Activated CD8-positive, alpha-beta memory T cell treated with anti-CD3 and anti-CD28 coated beads for 36 hours (primary cell): ENCODE results near the gene TMEM86B. TPM values are rescaled to one million over a fixed set of nuclear protein-coding genes. Genes with fewer than 3 reads are reported as not detected.

ENCODE experiments used
- CTCF ChIA-PET: fragments of 350-600 bp; sonication (Branson Sonifier 250); formaldehyde crosslinking; loops from one replicate; lab custom pipeline; 2021; ENCODE audit warnings: antibody characterized with exemption; lab: Charles Lee
- POLR2A ChIA-PET: fragments of 350-600 bp; sonication (Branson Sonifier 250); formaldehyde crosslinking; loops from one replicate; lab custom pipeline; 2021; ENCODE audit warnings: antibody characterized with exemption; lab: Charles Lee
- total RNA-seq, 2 experiments: library from RNA; stranded (reverse); gene quantifications; one replicate each; pipeline ENCODE4 v1.2.3, GENCODE V29; 2021

TMEM86B gene, protein sequence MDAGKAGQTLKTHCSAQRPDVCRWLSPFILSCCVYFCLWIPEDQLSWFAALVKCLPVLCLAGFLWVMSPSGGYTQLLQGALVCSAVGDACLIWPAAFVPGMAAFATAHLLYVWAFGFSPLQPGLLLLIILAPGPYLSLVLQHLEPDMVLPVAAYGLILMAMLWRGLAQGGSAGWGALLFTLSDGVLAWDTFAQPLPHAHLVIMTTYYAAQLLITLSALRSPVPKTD
- 1 to 10 TPM; 6.5 to 7.6 TPM for total RNA-seq

DNA sequence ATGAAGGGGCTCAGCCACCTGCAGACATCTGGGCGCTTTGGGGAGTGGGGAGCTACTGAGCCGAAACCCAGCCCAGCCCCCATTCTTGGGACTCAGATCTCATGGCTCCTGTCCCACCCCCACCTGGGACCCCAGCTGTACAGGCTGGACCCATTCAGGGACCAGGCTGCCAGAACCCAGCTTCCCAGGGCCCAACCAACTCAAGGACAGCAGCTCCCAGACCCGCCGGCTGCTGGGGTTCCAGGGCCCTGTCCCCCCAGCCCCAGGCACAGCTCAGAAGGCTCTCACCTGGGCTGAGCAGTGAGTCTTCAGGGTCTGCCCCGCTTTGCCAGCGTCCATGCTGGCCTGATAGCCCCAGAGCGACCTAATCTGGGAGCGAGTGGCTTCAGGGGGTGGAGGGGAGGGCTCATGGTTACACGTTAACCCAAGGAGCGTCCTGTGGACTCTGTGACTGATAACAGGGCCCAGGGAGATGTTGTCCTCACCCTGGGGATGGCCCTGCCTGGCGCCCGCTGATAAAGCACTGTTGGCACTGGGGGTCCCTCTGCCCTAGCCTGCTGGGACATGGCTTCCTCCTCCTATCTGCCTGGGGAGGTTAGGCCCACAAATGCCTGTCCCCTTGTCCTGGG lies at the start of gene TMEM86B:
Gene TMEM86B, minus strand, starts transcription at position 361 of the 629 bp plus-strand sequence. Its CDS starts 22 bp downstream, at position 339.
- CTCF ChIA-PET = no interaction called here
- POLR2A ChIA-PET = no interaction called here

- ChIA-PET POLR2A (no interaction called here), CTCF (interaction anchor here (0.8 to 2.2 kb wide), 4 partner anchors 17 to 227 kb away, joined by 3 to 7 read pairs (median 4); no protein-coding TSS in a partner anchor)
These were observed 48.9 kb upstream of the TMEM86B start for GRCh38 chr19:55277494-55277893.

- ChIA-PET POLR2A (interaction anchor here (0.8 kb wide), 1 partner anchor 23 kb away, joined by 3 read pairs; no protein-coding TSS in a partner anchor), CTCF (interaction anchor here (0.7 to 2.2 kb wide), 5 partner anchors 17 to 227 kb away, joined by 3 to 7 read pairs (median 3); no protein-coding TSS in a partner anchor)
These were observed 48.3 kb upstream of the TMEM86B start for GRCh38 chr19:55276720-55277430.

- CTCF ChIA-PET = interaction anchor here (0.6 to 2.2 kb wide), 5 partner anchors 16 to 228 kb away, joined by 3 to 7 read pairs (median 3); no protein-coding TSS in a partner anchor
- POLR2A ChIA-PET = interaction anchor here (0.6 to 0.8 kb wide), 6 partner anchors 14 to 1038 kb away, joined by 3 to 8 read pairs (median 4); no protein-coding TSS in a partner anchor
These were observed 47.5 kb upstream of the TMEM86B start for GRCh38 chr19:55275851-55276719.

DNA sequence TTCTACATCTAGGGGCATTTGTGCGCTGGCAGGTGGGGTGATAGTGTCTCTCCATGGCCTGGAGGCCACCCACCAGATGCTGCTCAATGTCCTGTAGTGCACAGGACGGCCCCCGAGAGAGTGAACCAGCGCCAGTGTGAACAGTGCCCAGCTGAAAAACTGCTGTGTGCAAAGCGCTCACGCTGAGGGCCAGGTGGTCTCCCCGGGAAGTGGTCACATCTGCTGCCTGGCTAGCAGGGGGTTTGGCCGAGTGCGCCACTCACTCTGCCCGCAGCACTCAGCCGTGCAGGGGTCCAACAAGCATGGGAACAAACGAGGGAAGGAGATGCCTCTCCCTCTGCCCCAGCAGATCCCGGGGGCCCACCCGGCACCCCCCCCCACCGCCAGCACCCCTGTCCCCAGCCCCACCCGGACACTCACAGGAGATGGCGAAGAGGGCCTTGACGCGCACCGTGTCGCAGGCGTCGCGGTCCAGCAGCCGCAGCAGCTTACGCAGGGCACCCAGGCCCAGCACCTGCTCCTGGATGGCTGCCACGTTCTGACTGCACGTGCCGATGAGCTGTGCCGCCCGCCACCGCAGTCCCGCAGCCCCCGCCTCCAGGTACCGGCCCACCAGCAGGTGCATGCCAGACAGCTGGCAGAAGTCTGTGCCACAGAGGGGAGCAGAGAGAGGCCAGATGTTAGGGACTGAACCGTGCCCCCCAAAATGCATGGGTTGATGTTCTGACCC lies 45.6 kb upstream of the TMEM86B start:
- POLR2A ChIA-PET = no interaction called here
- CTCF ChIA-PET = no interaction called here

GRCh38 chr19:55272142-55272541 lies 43.6 kb upstream of the TMEM86B start:
- ChIA-PET POLR2A (no interaction called here), CTCF (interaction anchor here (0.9 kb wide), 1 partner anchor 29 kb away, joined by 3 read pairs; no protein-coding TSS in a partner anchor)

GRCh38 chr19:55270172-55270942 lies 41.8 kb upstream of the TMEM86B start:
- ChIA-PET POLR2A (interaction anchor here (1.4 kb wide), 1 partner anchor 11 kb away, joined by 5 read pairs; no protein-coding TSS in a partner anchor), CTCF (no interaction called here)

DNA sequence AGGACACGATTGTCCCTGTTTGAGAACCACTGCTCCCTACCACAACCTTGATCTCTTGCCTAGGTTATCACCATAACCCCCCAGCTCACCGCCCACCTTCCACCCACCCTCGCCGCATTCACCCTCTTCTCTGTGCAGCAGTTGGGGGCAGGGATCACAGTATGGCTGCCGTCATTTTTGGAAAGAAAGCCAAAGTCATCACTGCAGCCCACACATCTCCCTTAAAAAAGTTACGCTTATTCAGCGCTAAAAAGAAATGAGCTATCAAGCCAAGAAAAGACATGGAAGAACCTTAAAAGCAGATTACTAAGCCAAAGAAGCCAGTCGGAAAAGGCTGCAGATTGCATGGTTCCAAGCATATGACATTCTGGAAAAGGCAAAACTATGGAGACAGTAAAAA lies 40.7 kb upstream of the TMEM86B start:
- CTCF ChIA-PET = no interaction called here
- POLR2A ChIA-PET = no interaction called here

DNA sequence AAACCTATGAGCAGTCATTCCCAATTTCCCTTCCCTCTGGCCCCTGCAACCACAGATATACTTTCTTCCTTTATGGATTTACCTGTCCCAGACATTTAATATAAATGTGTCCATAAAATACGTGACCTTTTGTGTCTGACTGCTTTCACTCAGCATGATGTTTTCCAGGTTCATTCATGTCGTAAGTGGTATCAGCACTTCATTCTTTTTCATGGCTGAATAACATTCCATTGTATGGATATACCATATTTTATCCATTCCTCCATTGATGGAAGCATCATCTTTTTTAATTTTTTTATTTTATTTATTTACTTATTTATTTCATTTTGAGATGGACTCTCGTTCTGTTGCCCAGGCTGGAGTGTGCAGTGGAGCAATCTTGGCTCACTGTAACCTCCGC lies 38.3 kb upstream of the TMEM86B start:
- CTCF ChIA-PET = no interaction called here
- POLR2A ChIA-PET = no interaction called here

DNA sequence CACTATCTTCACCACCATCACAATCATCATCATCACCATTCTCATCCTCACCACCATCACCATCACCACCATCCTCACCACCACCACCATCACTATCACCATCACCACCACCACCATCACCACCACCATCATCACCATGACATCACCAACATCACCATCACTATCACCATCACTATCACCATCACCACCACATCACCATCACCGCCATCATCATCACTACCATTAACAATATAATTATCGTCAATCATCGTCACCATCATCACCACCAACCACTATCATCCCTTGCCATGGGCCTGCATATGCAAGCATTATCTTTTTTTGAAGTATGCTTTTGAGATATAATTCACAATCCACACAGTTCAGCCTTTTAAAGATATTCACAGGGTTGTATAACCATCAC lies 37.8 kb upstream of the TMEM86B start:
- POLR2A ChIA-PET = no interaction called here

GRCh38 chr19:55265723-55266386 lies 37.3 kb upstream of the TMEM86B start:
- CTCF ChIA-PET = no interaction called here
- POLR2A ChIA-PET = no interaction called here

More for the DNA sequence above, 37.8 kb upstream of the TMEM86B start:
- CTCF ChIA-PET = no interaction called here

GRCh38 chr19:55265173-55265572 lies 36.6 kb upstream of the TMEM86B start:
- POLR2A ChIA-PET = no interaction called here
- CTCF ChIA-PET = no interaction called here

DNA sequence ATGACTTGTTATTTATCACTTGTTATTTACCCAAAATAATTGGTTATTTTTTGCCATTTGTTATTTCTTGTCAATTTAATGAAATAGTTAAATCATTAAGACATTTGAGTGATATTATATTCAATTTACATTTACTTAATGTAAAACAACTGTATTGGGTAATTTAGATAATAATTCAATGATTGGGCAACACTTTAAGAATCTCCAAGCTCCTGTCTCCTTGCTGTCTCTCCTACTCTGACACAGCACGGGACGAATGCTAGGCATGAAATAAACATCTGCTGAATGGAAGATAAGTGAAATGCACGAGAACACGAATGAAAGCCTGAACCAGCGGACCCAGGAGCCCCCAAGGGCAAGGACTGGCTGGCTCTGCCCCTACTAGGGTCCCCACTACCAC lies 36.0 kb upstream of the TMEM86B start:
- ChIA-PET POLR2A (no interaction called here), CTCF (no interaction called here)

- POLR2A ChIA-PET = interaction anchor here (0.5 kb wide), 1 partner anchor 14 kb away, joined by 4 read pairs; no protein-coding TSS in a partner anchor
- CTCF ChIA-PET = no interaction called here
These were observed 33.8 kb upstream of the TMEM86B start for GRCh38 chr19:55262359-55262758.

DNA sequence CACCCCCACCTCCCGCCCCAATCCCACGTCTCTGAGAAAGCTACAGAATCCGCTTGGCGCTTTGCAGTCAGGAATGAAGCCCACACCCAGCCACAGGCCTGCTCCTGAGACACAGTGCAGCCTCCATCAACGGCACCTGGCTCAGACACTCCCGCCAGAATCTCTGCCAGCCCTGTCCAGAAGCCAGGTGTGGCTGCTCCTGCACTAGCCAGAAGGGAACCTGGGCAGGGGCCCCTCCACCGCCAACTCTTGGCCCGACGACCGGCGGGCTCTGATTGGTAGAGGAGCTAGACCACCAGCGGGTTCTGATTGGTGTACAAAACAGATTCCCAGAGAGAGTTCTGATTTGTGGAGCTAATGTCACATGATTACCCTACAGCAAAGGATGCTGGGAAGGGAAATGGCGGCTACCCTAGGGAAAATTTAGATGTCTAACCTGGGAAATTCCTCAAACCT lies 33.1 kb upstream of the TMEM86B start:
- ChIA-PET POLR2A (interaction anchor here (0.5 to 0.6 kb wide), 2 partner anchors 14 to 152 kb away, joined by 3 to 4 read pairs; no protein-coding TSS in a partner anchor), CTCF (interaction anchor here (0.5 to 0.7 kb wide), 2 partner anchors 130 to 159 kb away, joined by 3 to 4 read pairs; no protein-coding TSS in a partner anchor)

GRCh38 chr19:55259540-55260210 lies 31.1 kb upstream of the TMEM86B start:
- POLR2A ChIA-PET = interaction anchor here (0.5 to 2.3 kb wide), 9 partner anchors 11 to 217 kb away, joined by 3 to 17 read pairs (median 8); partner anchors contain the start of genes HSPBP1, KMT5C, TMEM238 and UBE2S
- CTCF ChIA-PET = interaction anchor here (0.9 to 1.5 kb wide), 5 partner anchors 18 to 373 kb away, joined by 3 to 5 read pairs (median 4); no protein-coding TSS in a partner anchor
